GM21528 (cell line): Measurements from ENCODE around the gene TKTL1.
A peak's percentile ranks its signal among the peaks of the same experiment; 100 is the strongest.

Source experiments
- ATAC-seq: cut with Tn5 transposase; IDR thresholded peaks from one replicate; pipeline ENCODE4 v1.9.1; 2021; ENCODE audit warnings: mild to moderate bottlenecking, moderate library complexity; ENCODE audit not compliant: unreplicated experiment, low FRiP score

Gene TKTL1

DNA sequence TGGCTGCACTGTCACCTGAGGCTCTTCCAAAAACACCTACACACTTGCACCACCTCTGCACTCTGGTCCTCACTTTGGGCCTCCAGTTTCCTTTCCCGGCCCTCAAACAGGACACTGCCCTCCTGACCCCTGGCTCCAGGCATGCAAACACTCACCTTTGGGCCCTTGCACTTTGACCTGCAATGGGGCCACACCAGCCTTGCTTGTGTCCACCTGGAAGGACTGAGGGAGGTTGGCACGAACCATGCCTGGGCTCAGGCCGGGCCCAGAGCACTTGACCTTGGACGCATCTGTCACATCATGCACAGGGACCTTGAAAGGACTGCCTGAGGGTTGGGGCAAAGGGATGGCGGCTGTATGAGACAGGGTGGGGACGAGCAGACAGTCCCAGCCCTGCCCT lies 63.2 kb downstream of the TKTL1 start:
- no peak for ATAC-seq

DNA sequence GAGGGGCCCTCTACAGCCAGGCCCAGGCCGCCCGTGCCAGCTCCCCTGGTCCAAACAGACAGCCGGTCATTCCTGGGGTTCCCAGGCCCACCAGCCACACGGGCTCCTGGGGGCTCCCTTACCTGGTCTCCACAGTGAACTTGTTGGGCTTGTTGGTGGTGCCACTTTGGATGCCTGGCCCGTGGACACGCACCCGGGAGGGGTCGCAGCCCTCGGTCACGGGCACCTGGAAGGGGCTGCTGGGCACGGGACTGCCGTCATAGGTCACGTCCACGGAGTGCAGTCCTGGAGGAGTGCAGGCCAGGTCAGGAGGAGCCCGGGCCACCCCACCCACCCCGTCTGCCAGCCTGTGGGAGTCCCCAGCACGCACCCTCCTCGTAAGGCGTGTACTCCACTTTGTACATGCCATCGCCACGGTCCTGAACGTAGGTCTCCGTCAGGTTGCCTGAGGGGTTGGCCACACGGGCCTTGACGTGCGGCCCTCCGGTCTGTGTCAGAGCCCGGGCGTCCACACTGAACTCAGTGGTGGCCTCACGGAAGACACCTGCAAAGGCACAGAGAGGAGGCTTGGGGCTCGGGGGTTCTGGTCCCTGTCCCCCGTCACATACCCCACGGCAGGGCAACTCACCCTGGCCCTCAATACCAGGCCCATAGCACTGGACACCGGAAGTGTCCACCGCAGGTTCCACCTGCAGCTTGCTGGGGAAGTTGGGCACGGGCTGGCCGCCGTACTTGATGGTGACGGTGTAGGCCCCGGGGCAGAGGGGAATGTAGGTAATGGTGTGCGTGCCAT lies 64.0 kb downstream of the TKTL1 start:
- no peak for ATAC-seq

DNA sequence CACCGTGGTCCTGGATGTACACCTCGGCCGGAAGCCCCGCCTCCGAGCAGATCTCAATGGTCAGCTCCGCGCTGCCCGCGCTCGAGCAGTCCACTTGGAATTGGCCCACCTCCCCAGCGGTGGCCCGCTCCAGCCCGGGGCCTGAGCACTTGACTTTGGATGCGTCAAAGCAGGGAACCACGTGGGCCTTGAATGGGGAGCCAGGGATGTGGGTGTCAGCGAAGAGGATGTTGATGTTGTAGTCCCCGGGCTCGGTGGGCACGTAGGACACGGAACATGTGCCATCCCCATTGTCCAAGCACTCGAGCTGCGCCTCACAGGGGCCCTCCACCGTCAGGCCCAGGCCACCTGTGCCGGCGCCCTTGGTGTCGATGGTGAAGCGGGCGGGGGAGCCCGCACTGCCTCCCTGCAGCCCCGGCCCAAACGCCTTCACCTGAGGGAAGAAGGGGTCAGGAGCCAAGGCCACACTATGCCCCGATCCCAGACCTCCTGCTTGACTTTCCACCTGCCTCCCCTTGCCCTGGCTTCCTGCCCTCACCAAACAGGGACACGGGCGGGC lies 64.6 kb downstream of the TKTL1 start:
- ATAC-seq: no peak

DNA sequence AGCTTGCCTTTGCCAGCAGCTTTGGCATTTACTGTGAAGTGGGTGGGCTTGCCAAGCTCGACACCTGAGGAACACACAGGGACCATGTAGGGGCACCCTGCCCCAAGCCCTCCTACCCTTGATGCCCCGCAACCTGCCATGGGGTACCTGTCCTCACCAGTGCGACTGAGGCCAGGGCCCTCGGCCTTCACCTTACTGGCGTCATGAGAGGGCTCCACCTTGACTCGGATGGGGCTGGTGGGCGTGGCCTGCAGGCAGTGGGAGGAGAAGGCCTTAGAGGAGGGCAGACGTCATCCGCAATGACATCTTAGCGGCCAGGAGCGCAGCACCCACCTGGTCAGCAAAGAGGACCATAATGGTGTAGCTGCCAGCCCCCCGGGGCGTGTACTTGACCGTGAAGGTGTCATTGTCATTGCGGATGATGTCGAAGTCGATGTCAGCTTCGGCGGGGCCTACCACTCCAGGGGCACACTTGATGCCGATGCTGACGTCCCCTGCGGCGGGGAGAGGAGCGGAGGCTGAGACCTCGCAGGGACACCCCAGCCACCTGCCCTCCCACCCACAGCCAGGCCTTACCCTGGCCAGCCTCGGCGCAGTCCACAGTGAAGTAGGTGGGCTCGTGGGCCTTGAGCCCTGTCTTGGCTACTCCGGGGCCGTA lies 66.6 kb downstream of the TKTL1 start:
- no peak for ATAC-seq

DNA sequence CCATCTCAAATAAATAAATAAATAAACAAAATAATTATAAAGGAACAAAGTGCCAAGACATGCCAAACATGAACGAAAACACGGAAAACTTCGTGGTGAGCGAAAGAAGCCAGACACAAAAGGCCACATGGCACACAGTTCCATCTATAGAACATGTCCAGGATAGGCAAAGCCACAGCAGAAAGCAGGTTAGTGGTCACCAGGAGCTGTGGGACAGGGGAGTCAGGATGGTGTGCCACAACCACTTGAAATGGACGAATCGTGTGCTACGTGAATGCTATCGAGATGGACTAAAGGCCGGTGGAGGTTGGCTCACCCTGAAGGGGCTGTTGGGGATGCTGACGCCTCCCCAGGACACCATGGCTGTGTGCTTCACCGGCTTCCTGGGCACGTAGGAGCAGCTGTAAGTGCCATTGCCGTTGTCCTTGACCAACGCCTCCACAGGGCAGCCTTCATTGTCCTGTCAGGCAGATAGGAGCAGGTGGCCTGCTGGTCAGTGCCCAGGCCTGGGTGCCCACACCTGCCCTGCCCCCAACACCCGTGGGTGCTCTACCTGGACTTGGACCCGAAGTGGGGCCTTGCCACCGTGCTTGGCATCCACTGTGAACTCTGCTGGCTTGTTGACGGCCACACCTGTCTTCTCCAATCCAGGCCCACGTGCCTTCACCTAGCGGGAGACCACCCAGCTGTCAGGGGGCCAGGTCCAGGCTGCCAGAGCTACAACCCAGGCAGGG lies 68.3 kb downstream of the TKTL1 start:
- ATAC-seq: no peak

DNA sequence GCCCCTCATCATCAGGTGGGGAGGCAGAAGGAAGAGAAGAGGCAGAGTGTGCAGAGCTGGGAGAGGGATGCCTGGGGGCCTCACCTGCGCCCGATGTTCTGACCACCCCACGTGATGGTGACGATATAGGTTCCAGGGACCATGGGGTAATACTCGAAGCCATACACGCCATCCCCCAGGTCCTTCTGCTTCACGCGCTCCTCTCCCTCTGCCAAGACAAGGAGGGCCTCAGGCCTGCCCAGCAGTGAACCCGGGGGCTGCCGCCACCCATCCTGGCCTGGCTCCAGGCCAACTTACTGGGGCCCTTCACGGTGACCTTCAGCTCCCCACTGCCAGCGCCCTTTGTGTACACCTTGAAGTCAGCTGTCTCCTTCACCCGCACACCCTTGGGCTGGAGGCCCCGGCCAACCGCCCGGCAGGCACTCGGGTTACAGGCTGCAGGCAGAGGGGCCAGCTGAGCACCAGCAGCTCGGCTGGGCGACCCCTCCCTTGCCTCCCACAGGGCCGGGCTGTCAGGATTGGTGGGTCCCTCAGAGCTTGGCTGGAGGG lies 69.5 kb downstream of the TKTL1 start:
- ATAC-seq: no peak

DNA sequence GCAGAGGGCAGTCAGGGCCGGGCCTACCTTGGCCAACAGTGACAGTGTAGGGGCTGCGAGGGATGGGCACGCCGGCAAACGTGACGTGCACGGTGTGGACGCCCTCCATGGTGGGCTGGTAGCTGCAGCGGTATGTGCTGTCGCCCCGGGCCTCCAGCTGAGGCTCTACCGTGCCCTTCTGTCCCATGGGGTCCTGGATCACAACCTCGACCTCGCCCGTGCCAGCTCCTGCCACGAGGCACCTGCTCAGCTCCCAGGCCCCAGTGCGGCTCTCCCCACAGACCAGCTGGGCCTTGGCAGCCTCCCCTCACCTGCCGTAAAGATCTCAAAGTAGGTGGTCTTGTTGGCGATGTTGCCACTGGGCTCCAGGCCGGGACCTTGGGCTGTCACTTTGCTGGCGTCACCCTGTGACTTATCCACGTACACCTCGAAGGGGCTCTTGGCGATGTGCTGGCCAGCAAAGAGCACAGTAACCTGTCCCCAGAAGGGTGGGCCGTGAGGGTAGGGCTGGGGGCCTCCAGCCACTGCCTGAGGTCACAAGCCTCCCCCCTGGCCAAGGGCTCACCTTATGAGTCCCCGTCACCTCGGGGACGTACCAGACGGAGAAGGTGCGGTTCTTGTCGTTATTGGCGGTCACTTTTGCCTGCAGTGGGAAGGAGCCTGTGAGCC lies 70.5 kb downstream of the TKTL1 start:
- ATAC-seq: no peak

DNA sequence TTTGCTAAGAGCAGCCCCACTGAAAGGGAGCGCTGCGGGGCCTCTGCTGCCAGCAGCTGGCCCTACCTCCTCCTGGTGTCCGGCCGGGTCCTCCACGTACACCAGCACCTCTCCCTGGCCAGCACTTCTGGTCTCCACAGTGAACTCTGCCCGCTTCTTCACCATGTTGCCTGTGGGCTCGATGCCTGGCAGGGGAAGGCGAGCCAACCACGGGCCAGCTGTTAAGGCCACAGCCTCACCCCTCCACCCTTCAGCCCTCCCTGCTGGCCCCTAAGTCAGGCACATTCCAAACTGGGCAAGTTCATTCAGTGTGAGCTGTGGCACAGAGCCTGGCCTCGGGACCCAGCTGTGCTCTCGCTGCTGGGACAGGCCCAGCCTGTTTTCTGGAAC lies 71.1 kb downstream of the TKTL1 start:
- ATAC-seq: no peak

DNA sequence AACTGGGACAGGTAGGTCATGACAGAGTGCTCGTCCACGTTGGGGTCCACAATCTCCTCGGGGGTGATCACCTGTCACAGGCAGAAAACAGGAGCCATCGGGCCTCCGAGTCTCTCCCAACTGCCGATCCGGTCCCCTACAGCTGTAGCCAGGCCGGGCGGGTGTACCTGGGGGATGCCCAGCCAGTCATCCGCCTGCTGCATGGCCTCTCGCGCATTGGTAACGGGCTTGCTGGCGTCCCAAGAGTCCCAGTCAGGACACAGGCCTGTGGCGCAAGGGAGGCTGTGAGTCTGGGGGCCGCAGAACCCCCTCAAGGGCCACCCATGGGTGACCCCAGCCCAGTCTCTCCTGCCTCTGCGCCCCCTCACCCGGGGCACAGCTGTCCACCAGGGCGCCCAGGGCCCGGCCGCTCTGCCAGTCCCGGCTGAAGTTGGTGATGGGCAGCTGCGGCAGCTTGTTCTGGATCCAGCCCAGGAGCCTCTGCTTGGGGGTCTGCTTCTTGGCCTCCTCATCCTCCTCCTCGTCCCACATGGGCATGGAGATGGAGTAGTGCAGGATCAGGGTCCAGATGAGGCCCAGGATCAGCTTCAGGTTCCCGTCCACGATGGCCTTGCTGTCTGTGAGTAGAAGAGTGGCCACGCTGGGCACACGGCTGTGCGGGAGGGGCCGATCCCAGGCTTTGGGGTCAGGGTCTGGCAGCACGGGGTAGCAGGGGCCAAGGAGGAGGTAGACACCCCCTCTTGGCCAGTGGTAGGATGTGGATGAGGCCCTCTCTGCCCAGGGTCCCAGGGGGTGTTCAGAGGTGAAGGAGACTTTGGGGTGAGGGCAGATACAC lies 72.1 kb downstream of the TKTL1 start:
- ATAC-seq: no peak

DNA sequence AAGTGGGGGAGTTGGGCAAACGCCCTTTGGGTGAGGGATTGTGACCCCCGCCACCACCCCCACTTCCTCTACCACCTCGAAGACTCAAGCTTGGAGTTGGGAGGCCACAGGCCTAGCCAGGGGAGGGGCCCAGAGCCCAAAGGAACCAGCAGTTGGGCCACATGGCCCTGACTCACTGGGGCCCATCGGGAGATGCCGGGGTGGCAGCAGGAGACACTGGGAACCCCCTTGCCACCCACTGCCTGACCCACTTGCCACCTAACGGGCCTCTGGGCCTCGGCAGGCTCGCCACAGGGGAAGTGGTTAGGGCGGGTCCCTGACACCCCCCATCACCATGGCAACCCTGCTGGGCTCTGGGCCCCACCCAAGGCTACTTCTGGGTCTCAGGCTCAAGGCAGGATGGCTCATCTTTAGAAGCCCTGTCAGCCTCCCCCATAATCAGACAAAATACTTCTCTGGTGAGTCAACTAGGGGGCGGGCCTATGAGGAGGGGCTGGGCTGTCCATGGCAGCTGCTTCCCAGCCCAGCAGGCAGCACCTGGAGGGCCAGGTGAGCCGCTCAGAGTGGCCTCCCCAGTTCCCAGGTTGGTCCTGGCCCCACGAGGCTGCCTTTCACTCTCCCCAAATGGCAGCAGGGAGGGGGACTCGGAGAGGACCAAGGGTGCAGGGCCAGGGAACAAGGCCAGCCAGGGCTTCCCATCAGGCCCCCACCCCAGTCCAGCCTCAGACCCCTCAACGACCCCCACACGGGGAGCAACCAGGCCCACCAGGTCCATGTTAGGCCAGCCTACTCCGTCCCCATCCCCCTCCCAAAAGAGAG lies 73.2 kb downstream of the TKTL1 start:
- ATAC-seq: peak; percentile 29

DNA sequence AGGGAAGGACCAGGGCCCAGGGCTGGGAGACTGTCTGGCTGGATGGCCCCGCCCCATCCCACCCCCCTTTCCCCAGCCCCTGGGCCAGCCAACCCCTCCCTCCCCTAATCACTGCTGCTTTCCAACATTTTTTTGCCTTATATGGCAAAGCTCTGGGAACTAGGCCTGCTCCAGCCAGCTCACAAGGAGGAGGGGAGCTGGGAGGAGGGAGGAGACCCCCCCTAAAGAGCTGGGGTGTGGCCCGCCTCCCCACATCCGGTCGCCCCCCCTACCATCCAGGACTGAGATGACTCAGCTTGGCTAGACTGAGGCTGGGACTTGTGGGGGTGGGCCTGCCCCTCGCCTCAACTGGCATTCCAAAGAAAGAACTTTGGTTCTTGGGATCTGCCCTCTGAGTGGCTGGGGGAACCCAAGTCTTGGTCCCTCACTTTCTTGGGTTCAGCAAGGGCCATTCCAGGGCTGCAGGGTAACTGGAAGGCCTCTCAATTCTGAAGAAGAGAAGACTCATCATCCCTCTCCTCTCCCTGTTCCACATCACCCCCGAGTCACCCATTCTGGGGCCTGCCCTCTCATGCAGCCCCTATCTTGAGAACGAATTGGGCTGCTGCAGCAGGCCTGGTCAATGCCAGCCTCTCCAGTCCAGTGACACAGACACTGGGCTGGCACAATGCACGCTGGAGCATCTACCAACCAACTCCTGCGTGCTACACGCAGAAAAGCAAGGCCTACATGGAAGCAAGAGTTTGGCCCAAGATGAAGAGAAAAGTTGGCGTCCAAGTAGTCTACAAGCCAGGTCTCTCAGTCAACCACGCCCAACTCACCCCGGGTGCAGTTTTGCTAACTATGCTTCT lies 74.1 kb downstream of the TKTL1 start:
- ATAC-seq: no peak

DNA sequence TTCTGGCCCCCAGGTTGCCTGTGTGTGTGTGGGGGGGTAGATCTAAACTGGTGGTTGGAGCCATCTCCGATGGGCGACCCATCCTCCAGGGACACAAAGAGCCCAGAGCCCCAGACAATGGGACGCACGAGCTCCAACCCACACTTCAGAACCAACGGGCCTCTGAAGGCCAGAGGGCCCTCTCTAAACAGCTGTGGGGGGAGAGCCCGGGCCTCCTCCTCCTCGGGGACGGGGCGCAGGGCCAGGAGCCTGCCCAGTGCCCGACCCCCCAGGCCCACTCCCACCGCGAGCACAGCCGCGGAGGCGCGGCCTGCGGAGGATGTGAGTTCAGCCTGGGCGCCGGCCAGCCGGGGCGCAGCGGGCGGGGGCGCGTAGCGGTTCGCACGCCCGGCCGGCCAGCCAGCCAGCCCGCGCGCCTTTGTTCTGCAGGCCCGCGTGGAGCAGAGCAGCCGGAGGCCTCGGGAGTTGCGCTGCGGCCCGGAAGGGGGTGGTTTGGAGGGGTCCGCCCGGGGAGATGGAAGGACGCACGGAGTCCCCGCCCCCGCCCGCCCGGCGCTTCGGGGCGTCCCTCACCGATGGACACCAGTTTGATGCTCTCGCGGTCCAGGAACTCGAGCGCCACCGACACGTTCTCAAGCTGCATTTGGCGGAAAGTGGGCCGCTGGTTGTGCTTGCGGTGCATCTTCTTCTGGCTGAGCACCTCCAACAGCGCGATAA lies 74.9 kb downstream of the TKTL1 start:
- ATAC-seq: no peak

DNA sequence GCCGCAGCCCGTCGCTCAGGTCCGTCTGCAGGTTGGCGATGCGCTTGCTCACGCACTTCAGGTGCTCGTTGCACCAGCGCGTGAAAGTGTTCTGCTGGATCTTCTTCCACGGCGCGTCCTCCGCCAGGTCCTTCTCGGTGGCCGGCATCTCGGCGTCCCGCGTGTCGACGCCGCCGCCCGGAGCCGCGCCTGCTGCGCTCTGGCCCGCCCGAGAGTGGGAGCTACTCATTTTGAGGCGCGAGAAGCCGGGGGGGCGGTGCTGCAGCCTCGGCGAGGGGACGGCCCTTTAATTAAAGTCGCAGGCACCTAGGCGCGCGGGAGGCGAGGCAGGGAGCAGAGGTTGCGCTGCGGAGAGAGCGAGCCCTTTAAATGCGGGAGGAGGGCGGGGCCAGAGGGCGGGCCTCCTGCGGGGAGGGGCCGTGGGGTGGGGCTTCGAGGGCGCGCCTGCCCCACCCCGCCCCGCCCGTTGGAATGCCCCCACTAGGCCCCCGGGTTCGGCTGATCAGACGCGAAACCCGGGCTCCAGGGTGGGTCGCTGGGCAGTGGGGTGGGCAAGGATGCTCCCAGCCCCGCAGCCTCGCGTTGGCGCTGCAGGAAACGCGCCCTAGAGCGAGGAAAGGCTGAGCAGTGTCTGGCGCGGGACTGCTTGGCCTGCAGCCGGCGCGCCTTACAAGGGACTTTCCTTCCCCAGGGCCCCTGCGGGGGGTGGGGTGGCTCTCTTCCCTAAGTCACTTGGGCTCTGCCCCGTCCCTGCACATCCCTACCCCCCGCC lies 75.6 kb downstream of the TKTL1 start:
- peak; percentile 63 for ATAC-seq

DNA sequence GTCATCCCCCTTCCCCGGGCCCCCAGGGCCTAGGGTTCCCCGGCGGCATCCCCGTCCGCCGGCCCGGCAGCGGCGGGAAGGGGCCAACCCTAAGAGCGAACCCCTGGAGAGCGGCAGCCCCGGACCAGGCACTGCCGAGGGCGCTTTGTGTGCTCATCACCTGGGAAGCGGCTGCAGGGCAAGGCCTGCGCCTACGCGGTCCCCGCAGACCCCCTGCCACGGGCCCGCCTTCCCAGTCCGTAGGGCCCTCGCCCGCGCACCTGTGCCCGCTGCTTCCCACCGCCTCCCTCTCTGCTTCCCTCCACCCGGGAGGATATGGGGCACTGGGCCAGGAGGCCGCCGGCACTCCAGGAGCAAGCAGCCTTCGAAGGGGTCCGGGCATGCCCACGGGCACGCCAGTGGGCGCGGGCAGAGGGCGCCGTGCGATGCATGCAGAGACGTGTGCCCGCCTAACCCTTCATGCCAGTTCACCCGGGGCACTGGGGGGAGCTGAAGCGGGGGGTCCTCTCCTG lies 76.2 kb downstream of the TKTL1 start:
- peak; percentile 6 for ATAC-seq

DNA sequence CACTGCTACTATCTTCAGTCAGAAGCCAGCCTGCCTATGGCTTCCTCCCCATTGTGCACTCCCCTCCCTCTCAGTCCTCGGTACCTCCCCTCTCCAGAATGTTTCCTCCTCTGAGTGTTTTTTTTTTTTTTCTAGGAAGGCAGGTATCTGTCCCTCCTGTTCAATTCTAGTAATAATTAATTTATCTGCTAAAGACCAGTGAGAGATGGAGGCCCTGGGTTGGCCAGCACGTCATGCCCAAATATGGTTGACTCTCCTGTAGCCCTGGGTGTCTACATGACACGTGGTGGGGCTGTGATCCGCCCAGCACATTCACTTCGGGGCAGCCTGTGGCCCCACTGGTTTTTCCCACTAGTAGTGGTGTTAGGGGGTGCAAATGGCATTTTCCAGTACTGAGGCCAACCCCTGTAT lies 77.0 kb downstream of the TKTL1 start:
- ATAC-seq: no peak
